HepG2 (cell line): Measurements from ENCODE around the gene LRP1-AS.

Experiments used
- ATF1 ChIP-seq: IDR thresholded peaks from 2 replicates; pipeline ENCODE4 v1.6.1; 2016; ENCODE audit warnings: mild to moderate bottlenecking, control low read depth
- CENPX ChIP-seq: sonication (generic); formaldehyde crosslinking; IDR thresholded peaks from 2 replicates; pipeline ENCODE4 v1.9.0; 2021; ENCODE audit warnings: mild to moderate bottlenecking, missing genetic modification reagents, moderate library complexity
- ELF1 ChIP-seq: sonication (generic); formaldehyde crosslinking; IDR thresholded peaks from 2 replicates; pipeline ENCODE4 v1.4.0; 2020; ENCODE audit warnings: missing genetic modification reagents
- EZH2 ChIP-seq: conservative IDR thresholded peaks from 2 replicates; pipeline ENCODE4 v1.6.1; 2012; ENCODE audit warnings: mild to moderate bottlenecking, low read depth, low read length, moderate library complexity
- KLF11 ChIP-seq: IDR thresholded peaks from 2 replicates; pipeline ENCODE4 v1.6.1; 2016; ENCODE audit warnings: missing compliant biosample characterization
- POLR2A ChIP-seq, 2 experiments: IDR thresholded peaks; 2 replicates each; pipeline ENCODE4 v1.6.1; 2011; ENCODE audit warnings: low read depth in 2 of 2, low read length in 2 of 2, mild to moderate bottlenecking in 1 of 2, moderate library complexity in 1 of 2; ENCODE audit not compliant: insufficient read depth in 1 of 2
- SIN3A ChIP-seq: IDR thresholded peaks from 2 replicates; pipeline ENCODE4 v1.6.1; 2011; ENCODE audit warnings: low read depth, mild to moderate bottlenecking, control low read depth, low read length, borderline replicate concordance
- SRSF1 ChIP-seq: fragments of 200-400 bp; formaldehyde crosslinking; optimal IDR thresholded peaks from 2 replicates; pipeline ENCODE3; 2017; ENCODE audit warnings: mild to moderate bottlenecking, low read depth, low read length, moderate library complexity
- ZNF367 ChIP-seq: sonication (generic); formaldehyde crosslinking; IDR thresholded peaks from 2 replicates; pipeline ENCODE4 v1.4.0; 2020; ENCODE audit warnings: missing genetic modification reagents, borderline replicate concordance
- ZNF530 ChIP-seq: sonication (generic); formaldehyde crosslinking; IDR thresholded peaks from 2 replicates; pipeline ENCODE4 v1.5.0; 2020; ENCODE audit warnings: low read depth, mild to moderate bottlenecking, missing genetic modification reagents
- ZZZ3 ChIP-seq: sonication (generic); formaldehyde crosslinking; IDR thresholded peaks from 2 replicates; pipeline ENCODE4 v1.4.0; 2020; ENCODE audit warnings: missing genetic modification reagents, mild to moderate bottlenecking, borderline replicate concordance
- TF ChIP-seq, protein P1 (sequence below): sonication (generic); formaldehyde crosslinking; IDR thresholded peaks from 2 replicates; pipeline ENCODE4 v1.5.0; 2020; ENCODE audit warnings: mild to moderate bottlenecking, missing genetic modification reagents, moderate library complexity
- TF ChIP-seq, protein P2 (sequence below): sonication (generic); formaldehyde crosslinking; IDR thresholded peaks from 2 replicates; pipeline ENCODE4 v1.5.0; 2020; ENCODE audit warnings: mild to moderate bottlenecking, missing genetic modification reagents
- TF ChIP-seq, protein P3 (sequence below): sonication (generic); formaldehyde crosslinking; IDR thresholded peaks from 2 replicates; pipeline ENCODE4 v1.4.0; 2020; ENCODE audit warnings: mild to moderate bottlenecking, missing genetic modification reagents

DNA sequence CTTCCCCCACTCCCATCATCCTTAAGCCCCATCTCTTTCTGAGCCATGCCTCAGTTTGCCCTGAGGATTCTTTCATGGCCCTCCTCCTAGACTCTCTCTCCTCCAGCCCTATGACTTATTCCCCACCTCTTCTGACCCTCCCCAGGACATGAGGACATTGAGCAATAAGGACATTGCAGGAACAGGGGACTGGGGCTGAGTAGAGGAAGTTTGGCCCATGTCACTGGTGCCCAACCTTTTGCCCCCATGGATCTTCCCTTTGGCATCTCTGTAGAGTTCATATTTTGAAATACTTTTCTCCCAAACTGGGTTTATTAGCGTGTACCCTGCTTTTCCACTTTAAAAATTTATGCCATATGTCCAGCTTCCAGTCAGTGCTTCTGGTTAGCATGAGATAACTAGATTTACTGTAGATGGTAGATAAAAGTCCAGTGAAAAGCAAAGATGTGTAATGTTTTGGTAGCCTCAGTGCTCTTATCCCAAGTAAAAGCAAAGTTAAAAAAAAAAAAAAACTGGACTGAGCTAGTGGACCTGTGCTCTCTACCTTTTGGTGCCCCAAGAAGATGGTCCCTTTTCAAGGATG, 6.1 kb upstream of the LRP1-AS start:
- no peak for TF ChIP-seq POLR2A (IDR thresholded peaks at IDR 0.05; ENCODE audit: insufficient read depth in 1 of 2, low read depth in 2 of 2, low read length in 2 of 2)
- TF ChIP-seq SRSF1, result no peak
- TF ChIP-seq SIN3A, result no peak
- TF ChIP-seq CENPX (CRISPR knock-in tag), result no peak
- TF ChIP-seq, protein P1, sequence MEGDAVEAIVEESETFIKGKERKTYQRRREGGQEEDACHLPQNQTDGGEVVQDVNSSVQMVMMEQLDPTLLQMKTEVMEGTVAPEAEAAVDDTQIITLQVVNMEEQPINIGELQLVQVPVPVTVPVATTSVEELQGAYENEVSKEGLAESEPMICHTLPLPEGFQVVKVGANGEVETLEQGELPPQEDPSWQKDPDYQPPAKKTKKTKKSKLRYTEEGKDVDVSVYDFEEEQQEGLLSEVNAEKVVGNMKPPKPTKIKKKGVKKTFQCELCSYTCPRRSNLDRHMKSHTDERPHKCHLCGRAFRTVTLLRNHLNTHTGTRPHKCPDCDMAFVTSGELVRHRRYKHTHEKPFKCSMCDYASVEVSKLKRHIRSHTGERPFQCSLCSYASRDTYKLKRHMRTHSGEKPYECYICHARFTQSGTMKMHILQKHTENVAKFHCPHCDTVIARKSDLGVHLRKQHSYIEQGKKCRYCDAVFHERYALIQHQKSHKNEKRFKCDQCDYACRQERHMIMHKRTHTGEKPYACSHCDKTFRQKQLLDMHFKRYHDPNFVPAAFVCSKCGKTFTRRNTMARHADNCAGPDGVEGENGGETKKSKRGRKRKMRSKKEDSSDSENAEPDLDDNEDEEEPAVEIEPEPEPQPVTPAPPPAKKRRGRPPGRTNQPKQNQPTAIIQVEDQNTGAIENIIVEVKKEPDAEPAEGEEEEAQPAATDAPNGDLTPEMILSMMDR, result no peak
- no peak for TF ChIP-seq ZZZ3
- no peak for TF ChIP-seq ZNF530 (CRISPR knock-in tag)
- no peak for TF ChIP-seq KLF11
- no peak for TF ChIP-seq ZNF367 (CRISPR knock-in tag)
- TF ChIP-seq, protein P2, sequence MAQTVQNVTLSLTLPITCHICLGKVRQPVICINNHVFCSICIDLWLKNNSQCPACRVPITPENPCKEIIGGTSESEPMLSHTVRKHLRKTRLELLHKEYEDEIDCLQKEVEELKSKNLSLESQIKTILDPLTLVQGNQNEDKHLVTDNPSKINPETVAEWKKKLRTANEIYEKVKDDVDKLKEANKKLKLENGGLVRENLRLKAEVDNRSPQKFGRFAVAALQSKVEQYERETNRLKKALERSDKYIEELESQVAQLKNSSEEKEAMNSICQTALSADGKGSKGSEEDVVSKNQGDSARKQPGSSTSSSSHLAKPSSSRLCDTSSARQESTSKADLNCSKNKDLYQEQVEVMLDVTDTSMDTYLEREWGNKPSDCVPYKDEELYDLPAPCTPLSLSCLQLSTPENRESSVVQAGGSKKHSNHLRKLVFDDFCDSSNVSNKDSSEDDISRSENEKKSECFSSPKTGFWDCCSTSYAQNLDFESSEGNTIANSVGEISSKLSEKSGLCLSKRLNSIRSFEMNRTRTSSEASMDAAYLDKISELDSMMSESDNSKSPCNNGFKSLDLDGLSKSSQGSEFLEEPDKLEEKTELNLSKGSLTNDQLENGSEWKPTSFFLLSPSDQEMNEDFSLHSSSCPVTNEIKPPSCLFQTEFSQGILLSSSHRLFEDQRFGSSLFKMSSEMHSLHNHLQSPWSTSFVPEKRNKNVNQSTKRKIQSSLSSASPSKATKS (CRISPR knock-in tag), result no peak
- no peak for TF ChIP-seq EZH2
- TF ChIP-seq ELF1 (CRISPR knock-in tag), result no peak
- TF ChIP-seq, protein P3, sequence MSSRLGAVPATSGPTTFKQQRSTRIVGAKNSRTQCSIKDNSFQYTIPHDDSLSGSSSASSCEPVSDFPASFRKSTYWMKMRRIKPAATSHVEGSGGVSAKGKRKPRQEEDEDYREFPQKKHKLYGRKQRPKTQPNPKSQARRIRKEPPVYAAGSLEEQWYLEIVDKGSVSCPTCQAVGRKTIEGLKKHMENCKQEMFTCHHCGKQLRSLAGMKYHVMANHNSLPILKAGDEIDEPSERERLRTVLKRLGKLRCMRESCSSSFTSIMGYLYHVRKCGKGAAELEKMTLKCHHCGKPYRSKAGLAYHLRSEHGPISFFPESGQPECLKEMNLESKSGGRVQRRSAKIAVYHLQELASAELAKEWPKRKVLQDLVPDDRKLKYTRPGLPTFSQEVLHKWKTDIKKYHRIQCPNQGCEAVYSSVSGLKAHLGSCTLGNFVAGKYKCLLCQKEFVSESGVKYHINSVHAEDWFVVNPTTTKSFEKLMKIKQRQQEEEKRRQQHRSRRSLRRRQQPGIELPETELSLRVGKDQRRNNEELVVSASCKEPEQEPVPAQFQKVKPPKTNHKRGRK (CRISPR knock-in tag), result no peak
- TF ChIP-seq ATF1 (CRISPR knock-in tag), result no peak
